K562 (cell line): ENCODE results near the gene TAF8. TPM values are rescaled to one million over a fixed set of nuclear protein-coding genes. Genes with fewer than 3 reads are reported as not detected.

Experiments
- ELF4 ChIP-seq: fragments of 450-650 bp; formaldehyde crosslinking; IDR thresholded peaks from 2 replicates; pipeline ENCODE4 v1.4.0; 2022; ENCODE audit warnings: missing genetic modification characterization
- FOSL1 ChIP-seq: fragments of 200-800 bp; sonication (Bioruptor generic); conservative IDR thresholded peaks from 2 replicates; pipeline ENCODE4 v1.6.1; 2016; ENCODE audit warnings: missing genetic modification characterization, missing compliant biosample characterization
- FUS ChIP-seq: fragments of 200-400 bp; formaldehyde crosslinking; optimal IDR thresholded peaks from 2 replicates; pipeline ENCODE3; 2017; ENCODE audit warnings: low read depth, low read length
- MECOM ChIP-seq: fragments of 250-450 bp; sonication (Bioruptor Pico); IDR thresholded peaks from 2 replicates; pipeline ENCODE4 v1.8.0; 2022; ENCODE audit warnings: inconsistent platforms
- MEF2A ChIP-seq: IDR thresholded peaks from 2 replicates; pipeline ENCODE4 v1.6.1; 2011; ENCODE audit warnings: low read depth, mild to moderate bottlenecking, low read length, moderate library complexity; ENCODE audit not compliant: control insufficient read depth
- PHTF2 ChIP-seq: fragments of 250-450 bp; sonication (Bioruptor Pico); IDR thresholded peaks from 2 replicates; pipeline ENCODE4 v1.5.0; 2021; ENCODE audit warnings: mild to moderate bottlenecking
- SMARCA5 ChIP-seq: fragments of 450-650 bp; IDR thresholded peaks from 2 replicates; pipeline ENCODE4 v1.6.1; 2016
- SMC3 ChIP-seq: conservative IDR thresholded peaks from 2 replicates; pipeline ENCODE4 v1.6.1; 2011; ENCODE audit warnings: low read depth, low read length, improper control_type of control experiment; ENCODE audit not compliant: insufficient read depth
- TAF1 ChIP-seq: IDR thresholded peaks from 2 replicates; pipeline ENCODE4 v1.6.1; 2011; ENCODE audit warnings: mild to moderate bottlenecking, low read length, moderate library complexity; ENCODE audit not compliant: insufficient read depth, control insufficient read depth, severe bottlenecking; ENCODE audit errors: extremely low read depth
- ZNF12 ChIP-seq: sonication (generic); formaldehyde crosslinking; IDR thresholded peaks from 2 replicates; pipeline ENCODE4 v1.4.0; 2020; ENCODE audit warnings: mild to moderate bottlenecking, missing genetic modification reagents
- ZNF586 ChIP-seq: fragments of 450-650 bp; formaldehyde crosslinking; conservative IDR thresholded peaks from 2 replicates; pipeline ENCODE4 v1.4.0; 2020; ENCODE audit warnings: mild to moderate bottlenecking, moderate library complexity
- ZSCAN29 ChIP-seq: fragments of 450-650 bp; IDR thresholded peaks from 2 replicates; pipeline ENCODE4 v1.6.1; 2017
- ZZZ3 ChIP-seq: fragments of 450-650 bp; IDR thresholded peaks from 2 replicates; pipeline ENCODE4 v1.6.1; 2016; ENCODE audit warnings: antibody characterized with exemption, mild to moderate bottlenecking, moderate library complexity
- polyA plus RNA-seq, 8 experiments: library from polyadenylated mRNA; depleted of rRNA in 4 of 8; stranded (reverse) in 5 of 8; unstranded in 3 of 8; fragments of >200 nt; fragmentation: Nextera tagmentation in 2 of 8; fragmentation: Illumina TruSeq in 1 of 8; extraction: Ambion mirVana in 2 of 8; extraction: Trizol in 1 of 8; gene quantifications; 2 replicates each; pipeline versions ENCODE4 v1.2.1 to v1.2.3, GENCODE V29; 2011 to 2014; ENCODE audit warnings: inconsistent platforms in 1 of 8, missing spikeins in 1 of 8
- total RNA-seq, 7 experiments: library from RNA; depleted of rRNA in 6 of 7; stranded (reverse); fragments of >200 nt in 6 of 7; fragmentation: Illumina TruSeq in 2 of 7; extraction: Trizol in 2 of 7; gene quantifications; 2 replicates each; pipeline versions ENCODE4 v1.2.1 to v1.2.3, GENCODE V29; 2011 to 2021; ENCODE audit warnings: low replicate concordance in 1 of 7
- TF ChIP-seq, protein P1 (sequence below): fragments of 450-650 bp; formaldehyde crosslinking; IDR thresholded peaks from 2 replicates; pipeline ENCODE4 v1.4.0; 2020; ENCODE audit warnings: mild to moderate bottlenecking, mixed read lengths
- TF ChIP-seq, protein P2 (sequence below): conservative IDR thresholded peaks from 2 replicates; pipeline ENCODE4 v1.6.1; 2011; ENCODE audit warnings: low read depth, mild to moderate bottlenecking, low read length; ENCODE audit not compliant: control insufficient read depth
- TF ChIP-seq, protein P3 (sequence below), 2 experiments: fragments of 450-650 bp in 1 of 2; sonication (generic) in 1 of 2; formaldehyde crosslinking in 1 of 2; IDR thresholded peaks in 1 of 2; conservative IDR thresholded peaks in 1 of 2; 2 replicates each; pipeline versions ENCODE4 v1.6.1 to v1.8.1; 2016 to 2023; ENCODE audit warnings: mild to moderate bottlenecking in 2 of 2, moderate library complexity in 2 of 2, inconsistent platforms in 1 of 2, missing genetic modification reagents in 1 of 2
- TF ChIP-seq, protein P4 (sequence below), 2 experiments: IDR thresholded peaks; 2 replicates each; pipeline ENCODE4 v1.6.1; 2011; ENCODE audit warnings: borderline replicate concordance in 1 of 2, control low read depth in 1 of 2, low read depth in 1 of 2, low read length in 1 of 2, mild to moderate bottlenecking in 1 of 2, mixed read lengths in 1 of 2, moderate library complexity in 1 of 2; ENCODE audit not compliant: insufficient read depth in 1 of 2, insufficient read length in 1 of 2, poor library complexity in 1 of 2, severe bottlenecking in 1 of 2; ENCODE audit errors: extremely low read depth in 1 of 2
- TF ChIP-seq, protein P5 (sequence below): fragments of 200-800 bp; sonication (Bioruptor generic); IDR thresholded peaks from 2 replicates; pipeline ENCODE4 v1.6.1; 2017; ENCODE audit warnings: missing genetic modification characterization, missing compliant biosample characterization
- TF ChIP-seq, protein P6 (sequence below): fragments of 450-650 bp; formaldehyde crosslinking; IDR thresholded peaks from 2 replicates; pipeline ENCODE4 v1.4.0; 2022; ENCODE audit warnings: missing genetic modification characterization

The TAF8 gene
- total and polyA plus RNA-seq, 9 of the 15 experiments (the other 6 are each of a cell fraction or from before 2014, with no cell fraction given): 29.4 to 84.0 (median 52.6) TPM

DNA sequence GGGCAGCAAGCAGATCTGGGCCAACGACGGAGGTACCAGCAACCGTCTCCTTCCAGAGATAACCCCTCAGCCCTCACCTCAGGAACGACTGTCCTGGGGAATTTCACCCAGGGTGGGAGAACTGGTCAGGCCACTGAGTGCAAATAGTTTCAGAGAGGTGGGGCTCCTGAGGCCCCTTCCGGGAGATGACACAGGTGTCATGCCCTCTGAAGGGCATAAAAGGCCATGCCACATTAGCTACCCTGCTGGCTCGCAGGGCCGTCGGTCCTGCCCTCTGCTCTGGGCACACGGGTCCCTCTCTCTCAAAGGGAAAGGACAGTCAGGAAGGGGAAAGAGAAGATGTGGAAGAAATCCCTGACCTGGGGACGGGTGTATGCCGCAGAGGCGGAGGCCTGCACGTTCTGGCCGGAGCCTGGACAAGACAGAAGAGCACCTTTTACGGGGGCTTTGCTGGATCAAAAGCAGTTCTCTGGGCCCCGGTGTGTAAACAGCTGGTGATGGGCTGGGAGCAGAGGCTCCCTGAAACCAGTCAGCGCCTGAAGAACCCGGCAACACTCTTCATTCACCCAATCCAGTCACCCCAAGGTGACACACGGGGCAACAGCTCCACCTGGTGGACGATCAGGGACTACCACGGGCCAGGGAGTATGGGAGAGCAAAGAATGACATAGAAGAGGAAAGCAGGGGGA is 6.4 kb upstream of the TAF8 start (continued):
- TF ChIP-seq, protein P1, sequence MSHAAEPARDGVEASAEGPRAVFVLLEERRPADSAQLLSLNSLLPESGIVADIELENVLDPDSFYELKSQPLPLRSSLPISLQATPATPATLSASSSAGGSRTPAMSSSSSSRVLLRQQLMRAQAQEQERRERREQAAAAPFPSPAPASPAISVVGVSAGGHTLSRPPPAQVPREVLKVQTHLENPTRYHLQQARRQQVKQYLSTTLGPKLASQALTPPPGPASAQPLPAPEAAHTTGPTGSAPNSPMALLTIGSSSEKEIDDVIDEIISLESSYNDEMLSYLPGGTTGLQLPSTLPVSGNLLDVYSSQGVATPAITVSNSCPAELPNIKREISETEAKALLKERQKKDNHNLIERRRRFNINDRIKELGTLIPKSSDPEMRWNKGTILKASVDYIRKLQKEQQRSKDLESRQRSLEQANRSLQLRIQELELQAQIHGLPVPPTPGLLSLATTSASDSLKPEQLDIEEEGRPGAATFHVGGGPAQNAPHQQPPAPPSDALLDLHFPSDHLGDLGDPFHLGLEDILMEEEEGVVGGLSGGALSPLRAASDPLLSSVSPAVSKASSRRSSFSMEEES: no peak
- no peak for TF ChIP-seq TAF1
- no peak for TF ChIP-seq ZNF12 (CRISPR knock-in tag)
- TF ChIP-seq, protein P2, sequence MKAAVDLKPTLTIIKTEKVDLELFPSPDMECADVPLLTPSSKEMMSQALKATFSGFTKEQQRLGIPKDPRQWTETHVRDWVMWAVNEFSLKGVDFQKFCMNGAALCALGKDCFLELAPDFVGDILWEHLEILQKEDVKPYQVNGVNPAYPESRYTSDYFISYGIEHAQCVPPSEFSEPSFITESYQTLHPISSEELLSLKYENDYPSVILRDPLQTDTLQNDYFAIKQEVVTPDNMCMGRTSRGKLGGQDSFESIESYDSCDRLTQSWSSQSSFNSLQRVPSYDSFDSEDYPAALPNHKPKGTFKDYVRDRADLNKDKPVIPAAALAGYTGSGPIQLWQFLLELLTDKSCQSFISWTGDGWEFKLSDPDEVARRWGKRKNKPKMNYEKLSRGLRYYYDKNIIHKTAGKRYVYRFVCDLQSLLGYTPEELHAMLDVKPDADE: no peak
- no peak for TF ChIP-seq ZNF586 (CRISPR knock-in tag)
- no peak for TF ChIP-seq ELF4
- TF ChIP-seq PHTF2 (CRISPR knock-in tag): no peak
- no peak for TF ChIP-seq SMARCA5
- TF ChIP-seq, protein P3, sequence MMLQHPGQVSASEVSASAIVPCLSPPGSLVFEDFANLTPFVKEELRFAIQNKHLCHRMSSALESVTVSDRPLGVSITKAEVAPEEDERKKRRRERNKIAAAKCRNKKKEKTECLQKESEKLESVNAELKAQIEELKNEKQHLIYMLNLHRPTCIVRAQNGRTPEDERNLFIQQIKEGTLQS (IDR thresholded peaks at IDR 0.05): peak; percentile 36; the same call in 1 of the 2 replicates
- TF ChIP-seq, protein P3 (CRISPR knock-in tag; conservative IDR thresholded peaks at IDR 0.05): peak; percentile 75; the same call in 1 of the 2 replicates
- no peak for TF ChIP-seq MEF2A
- no peak; the same call in 1 of the 2 replicates for TF ChIP-seq FOSL1
- no peak for TF ChIP-seq ZZZ3
- TF ChIP-seq, protein P4, sequence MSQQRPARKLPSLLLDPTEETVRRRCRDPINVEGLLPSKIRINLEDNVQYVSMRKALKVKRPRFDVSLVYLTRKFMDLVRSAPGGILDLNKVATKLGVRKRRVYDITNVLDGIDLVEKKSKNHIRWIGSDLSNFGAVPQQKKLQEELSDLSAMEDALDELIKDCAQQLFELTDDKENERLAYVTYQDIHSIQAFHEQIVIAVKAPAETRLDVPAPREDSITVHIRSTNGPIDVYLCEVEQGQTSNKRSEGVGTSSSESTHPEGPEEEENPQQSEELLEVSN (IDR thresholded peaks at IDR 0.05; ENCODE audit: borderline replicate concordance in 1 of 2, extremely low read depth in 1 of 2, insufficient read depth in 1 of 2, insufficient read length in 1 of 2, low read depth in 1 of 2, low read length in 1 of 2, poor library complexity in 1 of 2, severe bottlenecking in 1 of 2): no peak
- no peak for TF ChIP-seq MECOM (CRISPR knock-in tag)
- no peak for TF ChIP-seq FUS
- TF ChIP-seq, protein P5, sequence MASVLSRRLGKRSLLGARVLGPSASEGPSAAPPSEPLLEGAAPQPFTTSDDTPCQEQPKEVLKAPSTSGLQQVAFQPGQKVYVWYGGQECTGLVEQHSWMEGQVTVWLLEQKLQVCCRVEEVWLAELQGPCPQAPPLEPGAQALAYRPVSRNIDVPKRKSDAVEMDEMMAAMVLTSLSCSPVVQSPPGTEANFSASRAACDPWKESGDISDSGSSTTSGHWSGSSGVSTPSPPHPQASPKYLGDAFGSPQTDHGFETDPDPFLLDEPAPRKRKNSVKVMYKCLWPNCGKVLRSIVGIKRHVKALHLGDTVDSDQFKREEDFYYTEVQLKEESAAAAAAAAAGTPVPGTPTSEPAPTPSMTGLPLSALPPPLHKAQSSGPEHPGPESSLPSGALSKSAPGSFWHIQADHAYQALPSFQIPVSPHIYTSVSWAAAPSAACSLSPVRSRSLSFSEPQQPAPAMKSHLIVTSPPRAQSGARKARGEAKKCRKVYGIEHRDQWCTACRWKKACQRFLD: no peak
- TF ChIP-seq, protein P6, sequence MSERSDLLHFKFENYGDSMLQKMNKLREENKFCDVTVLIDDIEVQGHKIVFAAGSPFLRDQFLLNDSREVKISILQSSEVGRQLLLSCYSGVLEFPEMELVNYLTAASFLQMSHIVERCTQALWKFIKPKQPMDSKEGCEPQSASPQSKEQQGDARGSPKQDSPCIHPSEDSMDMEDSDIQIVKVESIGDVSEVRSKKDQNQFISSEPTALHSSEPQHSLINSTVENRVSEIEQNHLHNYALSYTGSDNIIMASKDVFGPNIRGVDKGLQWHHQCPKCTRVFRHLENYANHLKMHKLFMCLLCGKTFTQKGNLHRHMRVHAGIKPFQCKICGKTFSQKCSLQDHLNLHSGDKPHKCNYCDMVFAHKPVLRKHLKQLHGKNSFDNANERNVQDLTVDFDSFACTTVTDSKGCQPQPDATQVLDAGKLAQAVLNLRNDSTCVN: no peak
- peak; percentile 100 for TF ChIP-seq SMC3
- TF ChIP-seq ZSCAN29: no peak
